Astrocyte (in vitro differentiated cells and primary cell): Measurements from ENCODE around the gene FAM13C. TPM values are rescaled to one million over a fixed set of nuclear protein-coding genes. Genes with fewer than 3 reads are reported as not detected.

Experiments
- DNase-seq: peaks from one replicate; pipeline ENCODE4 v3.0.0-alpha.2; 2010; ENCODE audit warnings: low read depth
- FAIRE-seq: peaks from 2 replicates; lab custom pipeline; 2011; peaks lifted over from hg19 to GRCh38; lab: Jason Lieb, UNC
- H2AFZ ChIP-seq: 2 replicates; pipeline ENCODE4 v1.6.0; 2012; ENCODE audit warnings: low read depth, low read length, inconsistent platforms
- H3K27ac ChIP-seq: 2 replicates; pipeline ENCODE4 v1.5.1; 2011; ENCODE audit warnings: low read depth, low read length, inconsistent platforms
- H3K27me3 ChIP-seq: 2 replicates; pipeline ENCODE4 v1.6.0; 2011; ENCODE audit warnings: low read length, inconsistent platforms; ENCODE audit not compliant: insufficient read depth
- H3K36me3 ChIP-seq: 2 replicates; pipeline ENCODE4 v1.5.1; 2011; ENCODE audit warnings: low read length, inconsistent platforms; ENCODE audit not compliant: insufficient read depth
- H3K4me1 ChIP-seq: 2 replicates; pipeline ENCODE4 v1.5.1; 2011; ENCODE audit warnings: low read length, inconsistent platforms; ENCODE audit not compliant: insufficient read depth
- H3K4me2 ChIP-seq: 2 replicates; pipeline ENCODE4 v1.6.0; 2012; ENCODE audit warnings: low read length, inconsistent platforms
- H3K4me3 ChIP-seq: 2 replicates; pipeline ENCODE4 v1.5.1; 2011; ENCODE audit warnings: low read depth, mild to moderate bottlenecking, low read length, inconsistent platforms; ENCODE audit not compliant: insufficient read depth
- H3K79me2 ChIP-seq: 2 replicates; pipeline ENCODE4 v1.6.0; 2012; ENCODE audit warnings: mild to moderate bottlenecking, low read length, inconsistent platforms; ENCODE audit not compliant: insufficient read depth
- H3K9ac ChIP-seq: 2 replicates; pipeline ENCODE4 v1.6.0; 2012; ENCODE audit warnings: mild to moderate bottlenecking, low read length, inconsistent platforms
- H3K9me3 ChIP-seq: 2 replicates; pipeline ENCODE4 v1.5.1; 2012; ENCODE audit warnings: low read depth, mild to moderate bottlenecking, low read length, inconsistent platforms; ENCODE audit not compliant: insufficient read depth
- H4K20me1 ChIP-seq: 2 replicates; pipeline ENCODE4 v1.6.0; 2012; ENCODE audit warnings: low read length, inconsistent platforms; ENCODE audit not compliant: insufficient read depth
- H3K27ac Mint-ChIP-seq: one replicate; pipeline ENCODE4 v1.8.0; 2021; ENCODE audit warnings: mild to moderate bottlenecking, mixed read lengths; ENCODE audit not compliant: unreplicated experiment
- H3K27me3 Mint-ChIP-seq: one replicate; pipeline ENCODE4 v1.8.0; 2021; ENCODE audit warnings: low read depth, mixed read lengths; ENCODE audit not compliant: unreplicated experiment
- H3K36me3 Mint-ChIP-seq: one replicate; pipeline ENCODE4 v1.8.0; 2021; ENCODE audit warnings: low read depth, mixed read lengths; ENCODE audit not compliant: unreplicated experiment
- H3K4me1 Mint-ChIP-seq: one replicate; pipeline ENCODE4 v1.8.0; 2021; ENCODE audit warnings: low read depth, mixed read lengths; ENCODE audit not compliant: unreplicated experiment
- H3K4me3 Mint-ChIP-seq: one replicate; pipeline ENCODE4 v1.8.0; 2021; ENCODE audit warnings: mild to moderate bottlenecking, moderate library complexity, mixed read lengths; ENCODE audit not compliant: unreplicated experiment
- H3K9me3 Mint-ChIP-seq: one replicate; pipeline ENCODE4 v1.8.0; 2021; ENCODE audit warnings: mild to moderate bottlenecking, mixed read lengths; ENCODE audit not compliant: unreplicated experiment
- EZH2 ChIP-seq: IDR thresholded peaks from 2 replicates; pipeline ENCODE4 v1.6.1; 2012; ENCODE audit warnings: mild to moderate bottlenecking, low read length, inconsistent platforms; ENCODE audit not compliant: insufficient read depth
- total RNA-seq: library from RNA; stranded (reverse); gene quantifications from 2 replicates; pipeline ENCODE4 v1.2.1, GENCODE V29; 2021
- TF ChIP-seq, protein P1 (sequence below): IDR thresholded peaks from 2 replicates; pipeline ENCODE4 v1.5.1; 2011; ENCODE audit warnings: low read depth, mild to moderate bottlenecking, inconsistent platforms, low read length, moderate library complexity; ENCODE audit not compliant: insufficient read depth

The FAM13C gene
- total RNA-seq, 1 donor from 2014 or later, result 8.7 TPM

DNA sequence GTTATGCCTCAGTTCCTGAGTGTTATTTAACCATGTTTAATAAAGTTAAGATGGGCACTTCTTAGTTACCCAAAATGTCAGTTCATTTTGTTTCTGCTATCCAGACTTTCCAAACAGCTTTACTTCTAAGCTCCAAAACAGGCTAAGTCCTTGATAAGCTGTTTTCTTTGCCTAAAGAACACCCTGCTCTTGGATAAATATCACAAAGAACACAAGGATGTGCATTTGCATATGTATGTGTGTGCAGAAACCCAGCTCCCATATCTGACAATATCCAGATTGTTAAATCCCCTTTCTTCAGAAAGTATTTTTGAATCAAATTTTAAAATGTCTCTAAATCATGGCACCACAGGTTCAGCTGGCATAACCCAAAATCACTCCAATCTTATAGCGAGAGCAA is 19.6 kb downstream of the FAM13C start:
- no peak overlapping the region for H3K4me3 ChIP-seq
- H3K27me3 ChIP-seq, result no peaks in the 10 kb centered on the region
- H4K20me1 ChIP-seq, result no peaks in the 10 kb centered on the region
- no peak overlapping the region for H2AFZ ChIP-seq
- no peaks in the 10 kb centered on the region for H3K36me3 ChIP-seq
- no peak overlapping the region for H3K9ac ChIP-seq
- no peak overlapping the region for H3K4me2 ChIP-seq
- no peak overlapping the region for H3K27ac Mint-ChIP-seq
- no peaks in the 10 kb centered on the region for H3K79me2 ChIP-seq
- H3K36me3 Mint-ChIP-seq, result peaks cover 16% of the 10 kb centered on the region
- DNase-seq (no peak), FAIRE-seq (no peak)
- H3K4me1 ChIP-seq, result no peaks in the 10 kb centered on the region
- peaks cover 13% of the 10 kb centered on the region for H3K4me1 Mint-ChIP-seq
- no peaks in the 10 kb centered on the region for H3K27me3 Mint-ChIP-seq
- no peaks in the 10 kb centered on the region for H3K9me3 ChIP-seq
- H3K27ac ChIP-seq, result no peak overlapping the region
- H3K4me3 Mint-ChIP-seq, result no peak overlapping the region
- TF ChIP-seq EZH2, result no peak
- TF ChIP-seq, protein P1, sequence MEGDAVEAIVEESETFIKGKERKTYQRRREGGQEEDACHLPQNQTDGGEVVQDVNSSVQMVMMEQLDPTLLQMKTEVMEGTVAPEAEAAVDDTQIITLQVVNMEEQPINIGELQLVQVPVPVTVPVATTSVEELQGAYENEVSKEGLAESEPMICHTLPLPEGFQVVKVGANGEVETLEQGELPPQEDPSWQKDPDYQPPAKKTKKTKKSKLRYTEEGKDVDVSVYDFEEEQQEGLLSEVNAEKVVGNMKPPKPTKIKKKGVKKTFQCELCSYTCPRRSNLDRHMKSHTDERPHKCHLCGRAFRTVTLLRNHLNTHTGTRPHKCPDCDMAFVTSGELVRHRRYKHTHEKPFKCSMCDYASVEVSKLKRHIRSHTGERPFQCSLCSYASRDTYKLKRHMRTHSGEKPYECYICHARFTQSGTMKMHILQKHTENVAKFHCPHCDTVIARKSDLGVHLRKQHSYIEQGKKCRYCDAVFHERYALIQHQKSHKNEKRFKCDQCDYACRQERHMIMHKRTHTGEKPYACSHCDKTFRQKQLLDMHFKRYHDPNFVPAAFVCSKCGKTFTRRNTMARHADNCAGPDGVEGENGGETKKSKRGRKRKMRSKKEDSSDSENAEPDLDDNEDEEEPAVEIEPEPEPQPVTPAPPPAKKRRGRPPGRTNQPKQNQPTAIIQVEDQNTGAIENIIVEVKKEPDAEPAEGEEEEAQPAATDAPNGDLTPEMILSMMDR, result no peak
- no peaks in the 10 kb centered on the region for H3K9me3 Mint-ChIP-seq

DNA sequence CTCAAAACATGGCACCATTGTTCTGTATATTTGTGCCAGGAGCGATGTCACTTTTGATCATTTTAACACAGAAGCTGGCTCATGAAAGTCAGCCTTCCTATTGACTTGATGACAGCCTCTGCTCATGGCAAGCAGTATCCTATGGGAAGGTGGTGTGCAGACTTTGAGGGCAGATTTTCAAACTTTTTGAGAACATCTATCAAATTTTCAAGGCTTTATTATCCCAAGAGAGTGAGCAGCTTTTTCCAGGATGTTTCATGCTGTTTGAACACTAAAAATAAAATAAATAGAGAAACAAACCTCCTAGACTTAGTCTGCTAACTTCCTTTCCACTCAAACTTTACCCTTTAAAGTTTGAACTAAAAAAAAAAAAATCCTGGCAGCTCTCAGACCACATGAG is 20.3 kb downstream of the FAM13C start:
- Histone ChIP-seq H2AFZ (no peak overlapping the region), H3K9me3 (no peaks in the 10 kb centered on the region), H3K4me1 (peaks cover 5% of the 10 kb centered on the region), H3K4me2 (no peak overlapping the region), H3K27me3 (no peaks in the 10 kb centered on the region), H3K4me3 (no peak overlapping the region), H3K9ac (no peak overlapping the region), H3K27ac (no peak overlapping the region), H3K36me3 (no peaks in the 10 kb centered on the region), H4K20me1 (no peaks in the 10 kb centered on the region), H3K79me2 (no peaks in the 10 kb centered on the region)
- H3K36me3 Mint-ChIP-seq, result peaks cover 13% of the 10 kb centered on the region
- DNase-seq, result no peak
- peaks cover 20% of the 10 kb centered on the region for H3K4me1 Mint-ChIP-seq
- TF ChIP-seq, protein P1, result no peak
- TF ChIP-seq EZH2, result no peak
- H3K27me3 Mint-ChIP-seq, result no peaks in the 10 kb centered on the region
- H3K27ac Mint-ChIP-seq, result no peak overlapping the region
- H3K9me3 Mint-ChIP-seq, result no peaks in the 10 kb centered on the region
- H3K4me3 Mint-ChIP-seq, result no peak overlapping the region
- FAIRE-seq, result no peak

DNA sequence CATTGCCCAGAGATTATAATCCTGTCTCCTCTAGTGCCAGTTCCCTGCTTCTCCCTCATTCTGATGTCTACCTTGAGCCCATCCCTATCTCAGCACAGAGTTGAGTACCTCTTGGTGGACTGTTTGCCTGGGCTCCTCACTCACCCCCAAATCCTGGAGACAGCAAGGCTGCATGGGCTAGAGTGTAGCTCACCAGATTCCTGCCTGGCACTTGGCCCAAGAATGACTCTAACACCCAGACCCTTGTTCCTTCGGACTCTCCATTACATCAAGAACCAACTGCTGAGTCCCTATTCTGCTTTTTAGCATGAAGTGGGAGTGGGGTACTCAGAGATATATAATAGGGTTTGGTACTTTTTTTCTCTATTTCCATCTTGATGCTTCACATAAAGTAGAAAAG is 22.1 kb downstream of the FAM13C start:
- peak; percentile 12 for DNase-seq
- Histone ChIP-seq H3K4me3 (no peak overlapping the region), H3K9me3 (no peaks in the 10 kb centered on the region), H3K9ac (no peak overlapping the region), H3K4me2 (no peak overlapping the region), H2AFZ (no peak overlapping the region), H3K36me3 (no peaks in the 10 kb centered on the region), H3K79me2 (no peaks in the 10 kb centered on the region), H3K27me3 (no peaks in the 10 kb centered on the region), H3K27ac (no peak overlapping the region), H3K4me1 (peaks cover 13% of the 10 kb centered on the region), H4K20me1 (no peaks in the 10 kb centered on the region)
- Mint-ChIP-seq H3K27me3 (no peaks in the 10 kb centered on the region), H3K27ac (no peak overlapping the region), H3K4me3 (no peak overlapping the region), H3K4me1 (peaks cover 30% of the 10 kb centered on the region), H3K36me3 (peaks cover 13% of the 10 kb centered on the region), H3K9me3 (no peaks in the 10 kb centered on the region)
- no peak for FAIRE-seq
- TF ChIP-seq EZH2, result no peak
- TF ChIP-seq, protein P1, result no peak
